NCI-H2196 treated with DMSO at 0.1 percent for 48 hours (cell line): ENCODE results near the gene PALM2AKAP2.
A peak's percentile ranks its signal among the peaks of the same experiment; 100 is the strongest.
"Not testable (repeated sequence)": the region's sequence is repeated elsewhere in the genome, so short reads cannot be mapped to it uniquely, and the experiment has no call there.

Experiments
- DNase-seq: peaks from one replicate; lab custom pipeline; 2025; ENCODE audit not compliant: unreplicated experiment; lab: John Stamatoyannopoulos, UW

PALM2AKAP2 gene

GRCh38 chr9:109802491-109802890 is 22.5 kb downstream of the PALM2AKAP2 start:
- no peak for DNase-seq

GRCh38 chr9:109805050-109805449 is 25.1 kb downstream of the PALM2AKAP2 start:
- DNase-seq: no peak

GRCh38 chr9:109806506-109807115 is 26.6 kb downstream of the PALM2AKAP2 start:
- DNase-seq: no peak

- no peak for DNase-seq
Observed at GRCh38 chr9:109811876-109812275, 31.9 kb downstream of the PALM2AKAP2 start.

- DNase-seq: no peak
Observed at GRCh38 chr9:109812331-109812730, 32.3 kb downstream of the PALM2AKAP2 start.

- DNase-seq: no peak
Observed at GRCh38 chr9:109812818-109813281, 32.9 kb downstream of the PALM2AKAP2 start.

- DNase-seq: no peak
Observed at GRCh38 chr9:109813303-109813702, 33.3 kb downstream of the PALM2AKAP2 start.

- DNase-seq: no peak
Observed at GRCh38 chr9:109813829-109814228, 33.8 kb downstream of the PALM2AKAP2 start.

- DNase-seq: no peak
Observed at GRCh38 chr9:109815366-109815947, 35.5 kb downstream of the PALM2AKAP2 start.

GRCh38 chr9:109816490-109816889 is 36.5 kb downstream of the PALM2AKAP2 start:
- DNase-seq: no peak

GRCh38 chr9:109817146-109817845 is 37.3 kb downstream of the PALM2AKAP2 start:
- DNase-seq: no peak

GRCh38 chr9:109817846-109818472 is 38.0 kb downstream of the PALM2AKAP2 start:
- DNase-seq: peak; percentile 20

- no peak for DNase-seq
Observed at GRCh38 chr9:109821711-109822110, 41.7 kb downstream of the PALM2AKAP2 start.

GRCh38 chr9:109825383-109825782 is 45.4 kb downstream of the PALM2AKAP2 start:
- not testable (repeated sequence) for DNase-seq

- DNase-seq: no peak
Observed at GRCh38 chr9:109826559-109826958, 46.6 kb downstream of the PALM2AKAP2 start.

GRCh38 chr9:109828254-109828653 is 48.3 kb downstream of the PALM2AKAP2 start:
- DNase-seq: no peak
